ENCODE results near the gene PRSS8.
A peak's percentile ranks its signal among the peaks of the same experiment; 100 is the strongest.

- TF ChIP-seq CTCF (IDR thresholded peaks at IDR 0.05) (no peak), POLR2AphosphoS5 (IDR thresholded peaks at IDR 0.05; ENCODE audit: insufficient read depth in 1 of 2, low read depth in 1 of 2) (peak in 1 of 2 donors; percentile 39), POLR2A (IDR thresholded peaks at IDR 0.05) (no peak)
Measured at GRCh38 chr16:31130899-31131298, 4.6 kb downstream of the PRSS8 start.

Measured in vagina (tissue), 2 donors.